ENCODE measurements around the gene GRN. TPM values are rescaled to one million over a fixed set of nuclear protein-coding genes. Genes with fewer than 3 reads are reported as not detected.
A peak's percentile ranks its signal among the peaks of the same experiment; 100 is the strongest.

Gene GRN
- total and polyA plus RNA-seq, 2 of the 13 experiments (the other 11 are each of a cell fraction or from before 2014, with no cell fraction given): 86.6 to 143 TPM

GRCh38 chr17:44354582-44355561 is 9.8 kb downstream of the GRN start (continued):
- peak; percentile 83; the same call in 1 of the 2 replicates for TF ChIP-seq UBTF (CRISPR knock-in tag; IDR thresholded peaks at IDR 0.05)
- peak; percentile 55; the same call in 1 of the 2 replicates for TF ChIP-seq ZSCAN31 (CRISPR knock-in tag; IDR thresholded peaks at IDR 0.05; ENCODE audit: low read depth)
- TF ChIP-seq ZNF770 (CRISPR knock-in tag; IDR thresholded peaks at IDR 0.05): 0 out of 2 replicates have a peak, but pooled peaks have one; percentile 31
- TF ChIP-seq ZNF33B (CRISPR knock-in tag; IDR thresholded peaks at IDR 0.05): peak; percentile 75; the same call in 1 of the 2 replicates
- peak; percentile 43; the same call in 1 of the 2 replicates for TF ChIP-seq ZNF792 (CRISPR knock-in tag; IDR thresholded peaks at IDR 0.05)
- peak; percentile 86 to 91 for TF ChIP-seq HMGXB4 (CRISPR knock-in tag; IDR thresholded peaks at IDR 0.05; ENCODE audit: borderline replicate concordance in 1 of 2, low read depth in 1 of 2)
- TF ChIP-seq ZNF616 (CRISPR knock-in tag; IDR thresholded peaks at IDR 0.05; ENCODE audit: low read depth): no peak
- TF ChIP-seq ZNF691 (CRISPR knock-in tag; IDR thresholded peaks at IDR 0.05; ENCODE audit: borderline replicate concordance, low read depth): 0 out of 2 replicates have a peak, but pooled peaks have one; percentile 44
- TF ChIP-seq SMYD3 (CRISPR knock-in tag; IDR thresholded peaks at IDR 0.05): no peak
- no peak for TF ChIP-seq ZNF614 (CRISPR knock-in tag; IDR thresholded peaks at IDR 0.05; ENCODE audit: borderline replicate concordance)
- peak; percentile 59; the same call in 1 of the 2 replicates for TF ChIP-seq ZNF331 (CRISPR knock-in tag; IDR thresholded peaks at IDR 0.05)
- TF ChIP-seq SP4 (CRISPR knock-in tag; IDR thresholded peaks at IDR 0.05): peak; percentile 64
- 0 out of 2 replicates have a peak, but pooled peaks have one; percentile 38 for TF ChIP-seq ISL2 (CRISPR knock-in tag; IDR thresholded peaks at IDR 0.05)
- TF ChIP-seq ZBTB26 (CRISPR knock-in tag; IDR thresholded peaks at IDR 0.05; ENCODE audit: borderline replicate concordance): no peak
- TF ChIP-seq NONO (IDR thresholded peaks at IDR 0.05): no peak
- peak; percentile 46; the same call in 1 of the 2 replicates for TF ChIP-seq NONO (CRISPR knock-in tag; conservative IDR thresholded peaks at IDR 0.05)
- peak; percentile 86 for TF ChIP-seq XRCC5 (optimal IDR thresholded peaks at IDR 0.05; ENCODE audit: low read length)
- no peak for TF ChIP-seq SATB2 (CRISPR knock-in tag; IDR thresholded peaks at IDR 0.05)
- peak; percentile 76 for TF ChIP-seq ELF1 (CRISPR knock-in tag; IDR thresholded peaks at IDR 0.05)
